ENCODE measurements around the gene SPATA2.
A peak's percentile ranks its signal among the peaks of the same experiment; 100 is the strongest.

The SPATA2 gene

GRCh38 chr20:49854190-49854875 is 61.0 kb downstream of the SPATA2 start:
- no peak overlapping the region for H3K4me3 ChIP-seq (replicated peaks; ENCODE audit: low read depth, low read length)
- TF ChIP-seq CTCF (IDR thresholded peaks at IDR 0.05; ENCODE audit: low read length, missing control alignments) = no peak
- DNase-seq (ENCODE audit: low read depth) = no peak

DNA sequence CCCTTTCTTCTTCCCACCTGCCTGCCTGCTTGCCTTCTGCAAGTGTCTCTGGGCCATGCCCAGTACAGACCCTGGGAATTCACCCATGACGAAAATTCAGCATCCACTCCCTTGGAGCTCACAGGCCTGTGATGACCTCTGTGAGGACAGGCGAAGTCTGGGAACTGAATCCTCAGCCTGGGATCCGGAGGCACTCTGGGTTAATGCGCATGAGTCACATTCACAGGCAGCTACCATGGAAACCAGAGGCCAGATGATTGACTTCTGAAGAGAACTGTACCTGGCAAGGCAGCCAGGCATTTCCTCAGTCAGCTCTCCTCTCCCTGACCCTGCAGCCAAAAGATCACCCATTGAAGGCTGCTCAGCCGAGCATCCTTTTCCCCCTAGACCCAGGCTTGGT is 61.7 kb downstream of the SPATA2 start:
- no peak for TF ChIP-seq CTCF (IDR thresholded peaks at IDR 0.05; ENCODE audit: low read length, missing control alignments)
- peak; percentile 76 for DNase-seq (ENCODE audit: low read depth)
- H3K4me3 ChIP-seq (replicated peaks; ENCODE audit: low read depth, low read length) = no peak overlapping the region

Measured in fibroblast of pulmonary artery (primary cell).